ENCODE data around the gene UTS2B. TPM values are rescaled to one million over a fixed set of nuclear protein-coding genes. Genes with fewer than 3 reads are reported as not detected.

UTS2B gene, protein sequence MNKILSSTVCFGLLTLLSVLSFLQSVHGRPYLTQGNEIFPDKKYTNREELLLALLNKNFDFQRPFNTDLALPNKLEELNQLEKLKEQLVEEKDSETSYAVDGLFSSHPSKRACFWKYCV
- 0.47 TPM for total RNA-seq
- long read RNA-seq = 0 reads

DNA sequence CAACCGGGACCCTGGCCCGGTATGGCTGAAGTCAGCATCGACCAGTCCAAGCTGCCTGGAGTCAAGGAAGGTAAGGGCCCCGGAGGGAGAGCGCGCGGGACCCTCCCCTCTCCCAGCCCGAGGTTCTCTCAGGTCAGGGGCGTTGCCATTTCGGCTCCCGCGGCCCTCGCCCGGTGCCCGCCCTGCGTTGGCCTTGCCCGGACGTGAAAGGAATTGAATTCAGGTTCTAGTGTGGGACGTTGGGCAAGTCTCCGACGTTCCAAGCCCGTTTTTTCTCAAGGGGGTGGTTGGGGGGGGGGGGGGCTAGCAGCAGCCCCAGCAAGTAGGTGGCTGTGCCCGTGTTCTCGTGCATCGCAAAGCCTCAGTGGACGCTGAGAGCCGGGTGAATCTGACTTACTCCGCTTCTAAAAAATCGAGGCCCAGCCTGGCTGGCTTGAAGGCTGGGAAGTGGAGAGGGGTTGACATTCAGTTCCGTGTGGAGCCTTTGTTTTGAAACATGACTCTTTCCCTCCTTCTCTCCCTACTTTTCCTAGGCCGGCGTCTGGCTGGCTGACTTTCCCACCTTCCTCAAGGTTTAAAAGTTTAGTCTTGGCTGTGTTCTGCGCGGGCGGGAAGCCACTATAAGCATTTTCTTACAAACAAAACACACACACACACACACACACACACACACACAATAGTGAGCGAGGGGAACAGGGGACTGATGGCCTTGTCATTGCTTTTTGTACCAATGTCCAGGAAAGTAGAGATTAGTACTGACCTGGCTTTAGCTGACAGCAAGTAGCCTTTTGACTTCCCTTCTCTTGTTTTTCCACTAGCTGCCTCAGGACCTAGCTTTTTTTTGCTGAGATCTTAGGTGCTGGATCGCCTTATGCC is at the start of gene UTS2B:
Gene UTS2B, minus strand, starts transcription at position 873 of the 876 bp plus-strand sequence. CDS start 48,337 bp downstream, outside the sequence.
- TF ChIP-seq, protein P1, sequence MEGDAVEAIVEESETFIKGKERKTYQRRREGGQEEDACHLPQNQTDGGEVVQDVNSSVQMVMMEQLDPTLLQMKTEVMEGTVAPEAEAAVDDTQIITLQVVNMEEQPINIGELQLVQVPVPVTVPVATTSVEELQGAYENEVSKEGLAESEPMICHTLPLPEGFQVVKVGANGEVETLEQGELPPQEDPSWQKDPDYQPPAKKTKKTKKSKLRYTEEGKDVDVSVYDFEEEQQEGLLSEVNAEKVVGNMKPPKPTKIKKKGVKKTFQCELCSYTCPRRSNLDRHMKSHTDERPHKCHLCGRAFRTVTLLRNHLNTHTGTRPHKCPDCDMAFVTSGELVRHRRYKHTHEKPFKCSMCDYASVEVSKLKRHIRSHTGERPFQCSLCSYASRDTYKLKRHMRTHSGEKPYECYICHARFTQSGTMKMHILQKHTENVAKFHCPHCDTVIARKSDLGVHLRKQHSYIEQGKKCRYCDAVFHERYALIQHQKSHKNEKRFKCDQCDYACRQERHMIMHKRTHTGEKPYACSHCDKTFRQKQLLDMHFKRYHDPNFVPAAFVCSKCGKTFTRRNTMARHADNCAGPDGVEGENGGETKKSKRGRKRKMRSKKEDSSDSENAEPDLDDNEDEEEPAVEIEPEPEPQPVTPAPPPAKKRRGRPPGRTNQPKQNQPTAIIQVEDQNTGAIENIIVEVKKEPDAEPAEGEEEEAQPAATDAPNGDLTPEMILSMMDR (IDR thresholded peaks at IDR 0.05; ENCODE audit: borderline replicate concordance) = no peak
- intact Hi-C loops (cut with micrococcal nuclease) = loop anchor here (10.0 kb wide), 1 partner anchor 65 kb away; no protein-coding TSS in a partner anchor
- peaks cover 66% of the 10 kb centered on the region for H3K4me1 ChIP-seq
- H3K9me3 ChIP-seq (replicated peaks) = no peaks in the 10 kb centered on the region
- H3K4me3 ChIP-seq = peak within 1 kb of the TSS; percentile 94
- H3K27me3 ChIP-seq (ENCODE audit: low read depth) = no peaks in the 10 kb centered on the region
- peak; percentile 43 for DNase-seq
- H3K27ac ChIP-seq (replicated peaks) = peak within 1 kb of the TSS; percentile 96
- no peaks in the 10 kb centered on the region for H3K36me3 ChIP-seq

DNA sequence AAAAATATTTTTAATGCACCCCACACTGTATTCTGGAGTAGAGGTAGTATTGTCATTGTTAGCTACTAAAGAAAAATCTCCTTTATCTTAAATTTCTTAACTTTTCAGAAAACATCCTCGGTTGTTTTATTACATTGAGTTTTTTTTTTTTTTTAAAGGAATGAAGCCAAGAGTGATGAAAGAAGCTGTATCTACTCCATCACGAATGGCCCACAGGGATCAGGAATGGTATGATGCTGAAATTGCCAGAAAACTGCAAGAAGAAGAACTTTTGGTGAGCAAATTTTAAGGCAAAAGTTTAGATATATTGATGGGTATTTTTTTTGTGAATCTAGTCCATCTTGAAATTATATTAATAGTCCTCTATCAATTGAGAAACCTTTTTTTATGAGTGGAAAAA is 49.7 kb upstream of the UTS2B start:
- intact Hi-C loops (cut with micrococcal nuclease) = no loop called here
- H3K4me1 ChIP-seq = peaks cover 66% of the 10 kb centered on the region

DNA sequence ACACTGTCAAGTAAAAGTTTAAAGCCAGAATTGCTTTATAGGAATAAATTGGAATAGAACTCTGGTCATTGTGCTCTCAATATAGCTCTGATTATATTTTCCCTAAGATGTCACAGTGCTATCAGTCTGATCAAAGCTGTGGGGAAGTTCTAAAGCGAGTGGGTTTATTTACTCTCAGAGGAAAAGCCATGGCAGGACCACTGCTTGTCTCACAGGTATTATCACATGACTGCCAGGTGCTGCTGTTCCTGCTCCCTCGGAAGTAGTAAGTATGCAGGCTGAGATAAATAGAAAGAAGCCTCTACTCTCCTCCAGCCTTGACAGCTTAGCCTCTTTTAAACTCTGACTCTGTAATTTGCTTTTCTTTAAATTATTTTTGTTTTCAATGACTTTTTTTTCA is 49.1 kb upstream of the UTS2B start:
- no peaks in the 10 kb centered on the region for H3K9me3 ChIP-seq (replicated peaks)
- intact Hi-C loops (cut with micrococcal nuclease) = no loop called here
- H3K4me1 ChIP-seq = peaks cover 65% of the 10 kb centered on the region
- H3K27me3 ChIP-seq (ENCODE audit: low read depth) = no peaks in the 10 kb centered on the region
- H3K36me3 ChIP-seq = peaks cover 54% of the 10 kb centered on the region
- H3K27ac ChIP-seq (replicated peaks) = no peak overlapping the region
- DNase-seq = no peak
- TF ChIP-seq, protein P1 (IDR thresholded peaks at IDR 0.05; ENCODE audit: borderline replicate concordance) = no peak
- H3K4me3 ChIP-seq = no peak overlapping the region

More for the DNA sequence above, 49.7 kb upstream of the UTS2B start:
- no peaks in the 10 kb centered on the region for H3K9me3 ChIP-seq (replicated peaks)
- TF ChIP-seq, protein P1 (IDR thresholded peaks at IDR 0.05; ENCODE audit: borderline replicate concordance) = no peak
- H3K27me3 ChIP-seq (ENCODE audit: low read depth) = no peaks in the 10 kb centered on the region
- DNase-seq = no peak
- H3K4me3 ChIP-seq = no peak overlapping the region
- H3K27ac ChIP-seq (replicated peaks) = no peak overlapping the region
- H3K36me3 ChIP-seq = peaks cover 56% of the 10 kb centered on the region

DNA sequence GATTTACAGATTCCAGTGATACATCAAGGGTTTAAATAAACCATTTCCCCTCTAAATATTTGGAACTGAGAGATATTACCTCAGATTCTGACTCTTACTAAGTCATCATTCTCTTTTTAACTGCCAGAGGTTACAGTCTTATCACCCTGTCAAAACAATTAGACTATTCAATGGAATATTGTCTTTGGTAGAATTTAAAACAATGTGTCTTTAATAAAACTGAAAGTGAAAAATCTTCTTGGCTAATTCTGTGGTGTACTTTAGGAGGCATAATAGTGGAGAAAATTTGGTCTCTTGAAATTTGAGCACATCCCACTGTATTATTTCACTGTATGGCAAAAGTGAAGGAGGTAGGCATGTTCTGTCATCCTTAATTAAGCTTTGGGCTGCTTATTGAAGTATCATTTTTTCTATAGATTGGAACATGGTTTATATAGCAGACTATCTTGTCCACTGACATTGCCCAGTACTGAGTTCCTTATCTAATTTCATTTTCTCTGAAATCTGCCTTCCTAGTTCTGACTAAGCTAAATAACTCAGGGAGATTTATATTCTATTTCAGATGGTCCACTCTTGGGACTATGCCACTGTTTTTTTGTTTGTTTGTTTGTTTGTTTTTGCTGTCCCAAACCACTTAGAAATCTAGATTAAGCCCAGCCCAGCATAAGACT is 48.0 kb upstream of the UTS2B start:
- peaks cover 49% of the 10 kb centered on the region for H3K36me3 ChIP-seq
- peak overlapping the region; percentile 65 for H3K27ac ChIP-seq (replicated peaks)
- DNase-seq = no peak
- no peaks in the 10 kb centered on the region for H3K9me3 ChIP-seq (replicated peaks)
- no peak overlapping the region for H3K4me3 ChIP-seq
- intact Hi-C loops (cut with micrococcal nuclease) = no loop called here
- H3K4me1 ChIP-seq = peaks cover 69% of the 10 kb centered on the region
- no peaks in the 10 kb centered on the region for H3K27me3 ChIP-seq (ENCODE audit: low read depth)
- TF ChIP-seq, protein P1 (IDR thresholded peaks at IDR 0.05; ENCODE audit: borderline replicate concordance) = no peak

DNA sequence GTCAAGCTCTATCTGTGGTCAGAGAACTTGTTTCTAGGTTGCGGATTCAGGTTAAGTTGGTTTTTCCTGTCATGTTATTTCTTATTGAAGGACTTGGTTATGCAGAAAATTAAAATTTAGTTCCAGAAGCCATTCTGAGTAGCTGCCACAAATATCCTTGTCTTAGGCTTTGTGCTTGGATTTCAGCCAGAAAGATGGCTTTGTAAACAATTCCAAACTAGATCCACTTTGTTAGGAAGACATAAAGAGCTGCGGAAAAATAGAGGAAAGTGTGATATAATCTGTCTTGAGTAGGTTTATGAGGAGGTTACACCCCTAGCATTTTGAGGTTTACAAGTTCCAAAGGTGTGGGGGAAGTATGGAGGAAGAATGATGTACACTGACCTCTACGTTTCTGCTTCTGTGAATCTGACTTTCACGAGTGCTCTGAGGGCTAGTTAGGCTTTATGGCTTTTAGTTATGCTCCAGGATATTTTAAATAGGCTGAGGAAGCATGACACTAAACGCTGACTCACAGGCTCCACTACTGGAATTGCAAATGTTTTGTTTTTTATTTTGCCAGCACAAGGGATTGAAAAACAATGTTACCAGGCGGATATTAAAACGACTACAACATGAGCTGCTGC is 46.3 kb upstream of the UTS2B start:
- Histone ChIP-seq H3K36me3 (peaks cover 34% of the 10 kb centered on the region), H3K4me1 (peaks cover 63% of the 10 kb centered on the region), H3K4me3 (no peak overlapping the region), H3K27ac (replicated peaks) (peak overlapping the region; percentile 65), H3K9me3 (replicated peaks) (no peaks in the 10 kb centered on the region), H3K27me3 (ENCODE audit: low read depth) (no peaks in the 10 kb centered on the region)
- TF ChIP-seq, protein P1 (IDR thresholded peaks at IDR 0.05; ENCODE audit: borderline replicate concordance) = no peak
- DNase-seq = no peak
- intact Hi-C loops (cut with micrococcal nuclease) = no loop called here
